HepG2 (cell line): Measurements from ENCODE around the gene UNC13D. TPM values are rescaled to one million over a fixed set of nuclear protein-coding genes. Genes with fewer than 3 reads are reported as not detected.

Experiments
- ATAC-seq: fragments of 200-7000 bp; cut with Tn5 transposase; 3 replicates; pipeline ENCODE4 v1.9.1; 2020; ENCODE audit warnings: mild to moderate bottlenecking, moderate library complexity
- BruUV-seq: library from RNA; stranded (reverse); fragments of 400-500 nt; replicated peaks from 2 replicates; lab custom pipeline; 2021; lab: Mats Ljungman, UMichigan
- CTCF ChIA-PET: fragments of 300-600 bp; formaldehyde crosslinking; extraction: SDS; loops from one replicate; lab custom pipeline; 2021; ENCODE audit warnings: low total read pairs, inconsistent platforms, low intra/inter-chr PET ratio; lab: Yijun Ruan, JAX
- POLR2A ChIA-PET: fragments of 350-600 bp; sonication (Branson Sonifier 250); formaldehyde crosslinking; loops from one replicate; lab custom pipeline; 2020; ENCODE audit warnings: antibody characterized with exemption, inconsistent platforms; lab: Yijun Ruan, JAX
- DNase-seq: peaks from one replicate; pipeline ENCODE4 v3.0.0-alpha.2; 2015; ENCODE audit warnings: low spot score
- FAIRE-seq: peaks from 3 replicates; lab custom pipeline; 2011; peaks lifted over from hg19 to GRCh38; lab: Jason Lieb, UNC
- H2AFZ ChIP-seq: one replicate; pipeline ENCODE4 v1.6.1; 2011; ENCODE audit warnings: low read length, inconsistent platforms
- H3K27ac ChIP-seq: fragments of 300-600 bp; 3 replicates; pipeline ENCODE4 v1.8.0; 2011; ENCODE audit warnings: mixed run types, mild to moderate bottlenecking, mixed read lengths, low read length, inconsistent platforms; ENCODE audit not compliant: insufficient read depth; ENCODE audit errors: extremely low read length
- H3K27me3 ChIP-seq, 2 experiments: fragments of 200-600 bp in 1 of 2; 2 replicates in 1 of 2; 3 replicates in 1 of 2; pipeline versions ENCODE4 v1.6.0 to v1.8.0; 2011; ENCODE audit warnings: low read length in 2 of 2, mild to moderate bottlenecking in 2 of 2, moderate library complexity in 2 of 2, inconsistent platforms in 1 of 2; ENCODE audit not compliant: insufficient read depth in 2 of 2, control insufficient read depth in 1 of 2
- H3K36me3 ChIP-seq, 2 experiments: fragments of 200-600 bp in 1 of 2; replicated peaks in 1 of 2; 2 replicates in 1 of 2; 3 replicates in 1 of 2; pipeline versions ENCODE4 v1.5.1 to v1.8.0; 2011; ENCODE audit warnings: low read length in 2 of 2, inconsistent platforms in 1 of 2; ENCODE audit not compliant: insufficient read depth in 2 of 2, control insufficient read depth in 1 of 2
- H3K4me1 ChIP-seq: 2 replicates; pipeline ENCODE4 v1.5.1; 2012; ENCODE audit warnings: low read length, inconsistent platforms; ENCODE audit not compliant: insufficient read depth
- H3K4me2 ChIP-seq: 2 replicates; pipeline ENCODE4 v1.6.0; 2011; ENCODE audit warnings: low read depth, low read length, inconsistent platforms
- H3K4me3 ChIP-seq, 3 experiments: fragments of 200-600 bp in 1 of 3; sonication (generic), shearing (Covaris generic) in 1 of 3; replicated peaks in 1 of 3; 2 replicates each; pipeline ENCODE4 v1.5.1; 2011 to 2016; ENCODE audit warnings: low read length in 3 of 3, inconsistent platforms in 2 of 3, low read depth in 2 of 3, mild to moderate bottlenecking in 2 of 3, control low read depth in 1 of 3, mixed read lengths in 1 of 3; ENCODE audit not compliant: insufficient read depth in 1 of 3
- H3K79me2 ChIP-seq: one replicate; pipeline ENCODE4 v1.6.1; 2011; ENCODE audit warnings: low read length, inconsistent platforms; ENCODE audit not compliant: insufficient read depth
- H3K9ac ChIP-seq: 2 replicates; pipeline ENCODE4 v1.6.0; 2011; ENCODE audit warnings: mild to moderate bottlenecking, low read depth, low read length, inconsistent platforms; ENCODE audit not compliant: insufficient read depth
- H3K9me3 ChIP-seq: 2 replicates; pipeline ENCODE4 v1.5.1; 2012; ENCODE audit warnings: mild to moderate bottlenecking, low read length
- H4K20me1 ChIP-seq: 2 replicates; pipeline ENCODE4 v1.6.0; 2011; ENCODE audit warnings: inconsistent platforms, mild to moderate bottlenecking, low read length, moderate library complexity; ENCODE audit not compliant: insufficient read depth
- ARNT2 ChIP-seq: sonication (generic); formaldehyde crosslinking; IDR thresholded peaks from 2 replicates; pipeline ENCODE4 v1.8.0; 2022; ENCODE audit warnings: mild to moderate bottlenecking, low read depth, missing genetic modification reagents, moderate library complexity
- FOXP4 ChIP-seq: sonication (generic); formaldehyde crosslinking; IDR thresholded peaks from 2 replicates; pipeline ENCODE4 v1.4.0; 2020; ENCODE audit warnings: missing genetic modification reagents
- GLMP ChIP-seq: sonication (generic); formaldehyde crosslinking; IDR thresholded peaks from 2 replicates; pipeline ENCODE4 v1.9.0; 2021; ENCODE audit warnings: missing genetic modification reagents, mild to moderate bottlenecking, borderline replicate concordance
- HMG20B ChIP-seq: conservative IDR thresholded peaks from 2 replicates; pipeline ENCODE4 v1.6.1; 2016; ENCODE audit warnings: missing genetic modification reagents, missing compliant biosample characterization
- MED8 ChIP-seq: sonication (generic); formaldehyde crosslinking; IDR thresholded peaks from 2 replicates; pipeline ENCODE4 v1.8.1; 2023; ENCODE audit warnings: mild to moderate bottlenecking, missing genetic modification reagents; ENCODE audit not compliant: insufficient replicate concordance
- MLLT10 ChIP-seq: sonication (generic); formaldehyde crosslinking; IDR thresholded peaks from 2 replicates; pipeline ENCODE4 v1.4.0; 2020; ENCODE audit warnings: missing genetic modification reagents
- SALL2 ChIP-seq: sonication (generic); formaldehyde crosslinking; IDR thresholded peaks from 2 replicates; pipeline ENCODE4 v1.8.1; 2023; ENCODE audit warnings: mild to moderate bottlenecking, missing genetic modification reagents, inconsistent platforms
- ZNF550 ChIP-seq: sonication (generic); formaldehyde crosslinking; IDR thresholded peaks from 2 replicates; pipeline ENCODE4 v1.4.0; 2020; ENCODE audit warnings: mild to moderate bottlenecking, missing genetic modification reagents, borderline replicate concordance
- ZNF710 ChIP-seq: sonication (generic); formaldehyde crosslinking; IDR thresholded peaks from 2 replicates; pipeline ENCODE4 v1.5.0; 2020; ENCODE audit warnings: mild to moderate bottlenecking, missing genetic modification reagents, borderline replicate concordance
- ZNF83 ChIP-seq: sonication (generic); formaldehyde crosslinking; IDR thresholded peaks from 2 replicates; pipeline ENCODE4 v1.4.0; 2020; ENCODE audit warnings: missing genetic modification reagents, mild to moderate bottlenecking, borderline replicate concordance
- WGBS: methylation state at CpG from one replicate; pipeline ENCODE4 v1.1.6; 2017; ENCODE audit warnings: low lambda C conversion rate; 5-methylcytosine and 5-hydroxymethylcytosine counted together
- in situ Hi-C: cut with HindIII; loops from 2 replicates; pipeline ENCODE4 v1.10.0; 2017; ENCODE audit warnings: low pct_unique_long_range_greater_than_20kb; ENCODE audit not compliant: extremely low pct_ligation_motif_present
- intact Hi-C: fragments of 100-400 bp; cut with micrococcal nuclease; formaldehyde crosslinking; loops from one replicate; pipeline ENCODE4 v1.10.0; 2022; ENCODE audit not compliant: unreplicated experiment
- polyA plus RNA-seq, 8 experiments: library from polyadenylated mRNA; depleted of rRNA in 3 of 8; stranded (reverse) in 7 of 8; unstranded in 1 of 8; fragments of >200 nt; fragmentation: Illumina TruSeq in 4 of 8; extraction: Trizol in 4 of 8; gene quantifications; 2 replicates each; pipeline versions ENCODE4 v1.2.1 to v1.2.3, GENCODE V29; 2011 to 2016; ENCODE audit warnings: low read depth in 4 of 8, missing spikeins in 1 of 8, mixed read lengths in 1 of 8; ENCODE audit not compliant: insufficient read depth in 1 of 8
- total RNA-seq, 5 experiments: library from RNA; depleted of rRNA; stranded (reverse); fragments of >200 nt; fragmentation: Illumina TruSeq; extraction: Trizol; gene quantifications; 2 replicates each; pipeline ENCODE4 v1.2.3, GENCODE V29; 2016; ENCODE audit warnings: low read depth in 1 of 5
- TF ChIP-seq, protein P1 (sequence below): sonication (generic); formaldehyde crosslinking; IDR thresholded peaks from 2 replicates; pipeline ENCODE4 v1.5.1; 2020; ENCODE audit warnings: mild to moderate bottlenecking, missing genetic modification reagents, moderate library complexity

UNC13D gene
- total and polyA plus RNA-seq, 2 of the 13 experiments (the other 11 are each of a cell fraction or from before 2014, with no cell fraction given), result 29.7 to 42.7 TPM

GRCh38 chr17:75855310-75856061 is 11.3 kb upstream of the UNC13D start, which contains the start of gene WBP2:
Gene WBP2 (minus strand): TSS chr17:75855335. CDS start chr17:75855297, 38 bp downstream.
- CTCF ChIA-PET, result interaction anchor here (1.1 kb wide), 1 partner anchor 23 kb away, joined by 3 read pairs; the partner anchor contains the start of gene TRIM47
- no TSS peak for BruUV-seq
- H3K36me3 ChIP-seq, result peaks cover 3 to 11% of the 10 kb centered on the region in 2 experiments; a peak in 4 of 5 replicates
- peaks cover 53% of the 10 kb centered on the region for H3K4me1 ChIP-seq
- DNase-seq (peak; percentile 100), FAIRE-seq (peak; percentile 99), ATAC-seq (peak; percentile 92)
- H3K9me3 ChIP-seq, result no peaks in the 10 kb centered on the region
- H3K4me3 ChIP-seq, result peak within 1 kb of the TSS; percentile 81 to 90 (median 90)
- H3K27ac ChIP-seq, result peak within 1 kb of the TSS; percentile 89
- 1% methylated on average over 36 of the region's 58 CpGs for WGBS
- H4K20me1 ChIP-seq, result peaks cover 4% of the 10 kb centered on the region; the same call in 1 of the 2 replicates
- no peak within 1 kb of the TSS for H2AFZ ChIP-seq
- in situ Hi-C loops, result no loop called here
- intact Hi-C loops, result loop anchor here (2.0 to 5.0 kb wide), 3 partner anchors 13 to 37 kb away; no protein-coding TSS in a partner anchor
- peaks cover 17% of the 10 kb centered on the region for H3K79me2 ChIP-seq
- no peaks in the 10 kb centered on the region; a peak in 1 of 5 replicates for H3K27me3 ChIP-seq
- POLR2A ChIA-PET, result interaction anchor here (0.6 to 12.8 kb wide), 38 partner anchors 9 to 399 kb away, joined by 3 to 454 read pairs (median 6); partner anchors contain the start of genes ACOX1, GALK1, MRPL38 and RECQL5
- peak within 1 kb of the TSS; percentile 89 for H3K9ac ChIP-seq
- peak within 1 kb of the TSS; percentile 97 for H3K4me2 ChIP-seq
- TF ChIP-seq ARNT2 (CRISPR knock-in tag) (peak; percentile 97), FOXP4 (peak; percentile 81), MLLT10 (CRISPR knock-in tag) (no peak), ZNF710 (CRISPR knock-in tag) (peak; percentile 90; the same call in 1 of the 2 replicates), ZNF550 (CRISPR knock-in tag) (no peak; the same call in 1 of the 2 replicates), ZNF83 (peak; percentile 50; the same call in 1 of the 2 replicates), SALL2 (peak; percentile 81; the same call in 1 of the 2 replicates), GLMP (CRISPR knock-in tag) (no peak), HMG20B (CRISPR knock-in tag) (0 out of 2 replicates have a peak, but pooled peaks have one; percentile 33), MED8 (CRISPR knock-in tag) (peak; percentile 86)
- TF ChIP-seq, protein P1, sequence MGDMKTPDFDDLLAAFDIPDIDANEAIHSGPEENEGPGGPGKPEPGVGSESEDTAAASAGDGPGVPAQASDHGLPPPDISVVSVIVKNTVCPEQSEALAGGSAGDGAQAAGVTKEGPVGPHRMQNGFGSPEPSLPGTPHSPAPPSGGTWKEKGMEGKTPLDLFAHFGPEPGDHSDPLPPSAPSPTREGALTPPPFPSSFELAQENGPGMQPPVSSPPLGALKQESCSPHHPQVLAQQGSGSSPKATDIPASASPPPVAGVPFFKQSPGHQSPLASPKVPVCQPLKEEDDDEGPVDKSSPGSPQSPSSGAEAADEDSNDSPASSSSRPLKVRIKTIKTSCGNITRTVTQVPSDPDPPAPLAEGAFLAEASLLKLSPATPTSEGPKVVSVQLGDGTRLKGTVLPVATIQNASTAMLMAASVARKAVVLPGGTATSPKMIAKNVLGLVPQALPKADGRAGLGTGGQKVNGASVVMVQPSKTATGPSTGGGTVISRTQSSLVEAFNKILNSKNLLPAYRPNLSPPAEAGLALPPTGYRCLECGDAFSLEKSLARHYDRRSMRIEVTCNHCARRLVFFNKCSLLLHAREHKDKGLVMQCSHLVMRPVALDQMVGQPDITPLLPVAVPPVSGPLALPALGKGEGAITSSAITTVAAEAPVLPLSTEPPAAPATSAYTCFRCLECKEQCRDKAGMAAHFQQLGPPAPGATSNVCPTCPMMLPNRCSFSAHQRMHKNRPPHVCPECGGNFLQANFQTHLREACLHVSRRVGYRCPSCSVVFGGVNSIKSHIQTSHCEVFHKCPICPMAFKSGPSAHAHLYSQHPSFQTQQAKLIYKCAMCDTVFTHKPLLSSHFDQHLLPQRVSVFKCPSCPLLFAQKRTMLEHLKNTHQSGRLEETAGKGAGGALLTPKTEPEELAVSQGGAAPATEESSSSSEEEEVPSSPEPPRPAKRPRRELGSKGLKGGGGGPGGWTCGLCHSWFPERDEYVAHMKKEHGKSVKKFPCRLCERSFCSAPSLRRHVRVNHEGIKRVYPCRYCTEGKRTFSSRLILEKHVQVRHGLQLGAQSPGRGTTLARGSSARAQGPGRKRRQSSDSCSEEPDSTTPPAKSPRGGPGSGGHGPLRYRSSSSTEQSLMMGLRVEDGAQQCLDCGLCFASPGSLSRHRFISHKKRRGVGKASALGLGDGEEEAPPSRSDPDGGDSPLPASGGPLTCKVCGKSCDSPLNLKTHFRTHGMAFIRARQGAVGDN (CRISPR knock-in tag), result peak; percentile 96
